Neural progenitor cell (in vitro differentiated cells): Measurements from ENCODE around the gene TCF7L2.

Experiments used
- CTCF ChIP-seq: fragments of 200-600 bp; sonication (generic); IDR thresholded peaks from 2 replicates; pipeline ENCODE4 v1.5.1; 2017; ENCODE audit warnings: antibody characterized with exemption, mild to moderate bottlenecking
- EZH2 ChIP-seq: fragments of 200-600 bp; sonication (generic); IDR thresholded peaks from 2 replicates; pipeline ENCODE4 v1.6.1; 2017; ENCODE audit warnings: antibody characterized with exemption, mild to moderate bottlenecking, moderate library complexity
- EZH2phosphoT487 ChIP-seq: fragments of 200-600 bp; sonication (generic); IDR thresholded peaks from 2 replicates; pipeline ENCODE4 v1.6.1; 2017; ENCODE audit warnings: antibody characterized with exemption

GRCh38 chr10:113001599-113002448 is 51.8 kb downstream of the TCF7L2 start:
- TF ChIP-seq CTCF, result no peak
- no peak for TF ChIP-seq EZH2
- no peak for TF ChIP-seq EZH2phosphoT487
